CD4-positive, alpha-beta T cell treated with Interferon alpha-2 for 1 hour (primary cell): Measurements from ENCODE around the gene ITGB2.
"Not testable (repeated sequence)": the region's sequence is repeated elsewhere in the genome, so short reads cannot be mapped to it uniquely, and the experiment has no call there.

Experiments used
- DNase-seq, 2 donors: peaks; one replicate each; pipeline ENCODE4 v3.0.0-alpha.2; 2020 to 2022

ITGB2 gene

DNA sequence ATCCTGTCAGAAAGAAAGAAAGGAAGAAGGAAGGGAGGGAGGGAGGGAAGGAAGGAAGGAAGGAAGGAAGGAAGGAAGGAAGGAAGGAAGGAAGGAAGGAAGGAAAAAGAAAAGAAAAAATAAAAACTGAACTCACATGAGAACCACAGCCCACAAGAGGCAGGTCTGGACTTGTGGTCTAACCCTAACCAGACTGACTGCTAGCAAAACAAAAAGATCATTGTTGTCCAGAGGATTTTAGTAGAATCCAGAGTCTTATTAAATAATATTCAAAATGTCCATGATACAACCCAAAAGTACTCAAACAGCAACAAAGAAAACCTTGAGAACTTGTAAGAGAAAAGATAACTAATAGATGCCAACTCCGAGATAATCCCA lies 4.7 kb upstream of the ITGB2 start:
- no peak for DNase-seq

GRCh38 chr21:44924606-44925377 lies 4.1 kb upstream of the ITGB2 start:
- peak in 1 of 2 donors; percentile 55 for DNase-seq

- DNase-seq, result no peak
These were observed 2.9 kb upstream of the ITGB2 start for GRCh38 chr21:44923480-44924084.

- DNase-seq, result no peak
These were observed 1.2 kb upstream of the ITGB2 start for GRCh38 chr21:44921928-44922327.

- DNase-seq, result no peak
These were observed 596 bp downstream of the ITGB2 start for GRCh38 chr21:44919913-44920693.

- DNase-seq, result no peak
These were observed 1.4 kb downstream of the ITGB2 start for GRCh38 chr21:44919111-44919912.

- DNase-seq, result no peak
These were observed 2.1 kb downstream of the ITGB2 start for GRCh38 chr21:44918581-44919033.

DNA sequence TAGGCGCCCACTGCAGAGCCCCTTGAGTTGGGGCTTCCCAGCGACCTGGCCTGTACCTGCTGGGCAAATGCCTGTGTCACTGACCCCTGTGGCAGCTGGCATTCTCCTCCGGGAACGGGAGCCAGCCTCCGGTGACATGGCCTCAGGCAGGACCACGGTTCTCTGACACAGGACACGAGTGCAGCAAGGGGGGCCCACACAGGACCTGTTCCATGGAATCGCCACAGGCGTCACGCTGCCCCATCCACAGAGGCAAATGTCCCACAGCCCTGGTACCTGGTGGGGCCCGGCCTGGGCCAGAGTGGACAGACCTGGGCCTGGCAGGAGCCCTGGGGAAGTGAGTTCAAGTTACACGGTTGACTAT lies 2.6 kb downstream of the ITGB2 start:
- no peak for DNase-seq

- no peak for DNase-seq
These were observed 3.1 kb downstream of the ITGB2 start for GRCh38 chr21:44917446-44918106.

DNA sequence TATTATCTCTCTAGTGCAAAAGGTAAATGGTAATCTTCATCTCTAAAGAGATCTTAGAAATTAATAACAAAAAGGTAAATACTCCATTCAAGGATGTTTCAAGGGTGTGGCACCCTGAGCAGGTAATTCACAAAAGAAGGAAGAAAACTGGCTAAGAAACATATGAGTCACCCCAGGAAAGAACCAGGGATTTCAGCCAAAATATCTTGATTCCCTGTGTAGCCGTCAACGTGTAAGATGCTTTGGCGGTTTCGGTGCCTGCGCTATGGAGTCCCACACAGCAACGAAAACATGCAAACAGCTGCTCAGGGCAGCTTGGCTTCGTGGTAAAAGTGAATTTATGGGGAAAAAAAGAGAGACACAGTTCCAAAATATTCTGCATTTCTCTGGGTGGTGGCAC lies 3.7 kb downstream of the ITGB2 start:
- no peak for DNase-seq

DNA sequence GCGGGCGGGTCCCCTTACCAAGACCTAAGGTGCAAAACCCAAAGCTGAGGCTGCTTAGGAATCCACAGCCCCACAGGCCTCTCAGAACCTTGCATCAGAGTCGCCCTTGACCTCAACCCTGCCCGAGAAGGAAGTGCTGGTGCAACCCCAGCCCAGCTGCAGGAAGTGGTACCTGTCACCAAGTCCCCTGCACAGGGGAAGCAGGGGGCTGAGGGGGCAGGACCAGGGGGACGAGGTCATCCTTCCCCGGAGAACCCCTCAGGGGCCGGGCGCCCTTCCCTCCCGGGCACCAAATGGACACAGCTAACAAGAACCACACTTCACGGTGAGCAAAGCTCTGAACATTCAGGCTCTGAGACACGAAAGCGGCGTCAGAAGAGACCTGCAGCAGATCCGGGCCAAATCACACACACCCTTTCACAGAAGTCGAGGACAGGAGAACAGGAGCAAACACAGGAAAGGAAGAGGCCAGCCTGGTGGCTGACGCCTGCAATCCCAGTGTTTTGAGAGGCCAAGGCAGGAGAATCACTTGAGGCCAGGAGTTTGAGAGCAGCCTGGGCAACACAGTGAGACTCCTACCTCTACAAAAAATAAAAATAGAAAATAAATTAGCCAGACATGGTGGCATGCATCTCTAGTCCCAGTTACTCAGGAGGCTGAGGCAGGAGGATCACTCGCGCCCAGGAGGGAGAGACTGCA lies 6.4 kb downstream of the ITGB2 start:
- peak; percentile 65 to 69 for DNase-seq

- no peak for DNase-seq
These were observed 7.1 kb downstream of the ITGB2 start for GRCh38 chr21:44913425-44914175.

- DNase-seq, result not testable (repeated sequence)
These were observed 7.9 kb downstream of the ITGB2 start for GRCh38 chr21:44912506-44913412.

DNA sequence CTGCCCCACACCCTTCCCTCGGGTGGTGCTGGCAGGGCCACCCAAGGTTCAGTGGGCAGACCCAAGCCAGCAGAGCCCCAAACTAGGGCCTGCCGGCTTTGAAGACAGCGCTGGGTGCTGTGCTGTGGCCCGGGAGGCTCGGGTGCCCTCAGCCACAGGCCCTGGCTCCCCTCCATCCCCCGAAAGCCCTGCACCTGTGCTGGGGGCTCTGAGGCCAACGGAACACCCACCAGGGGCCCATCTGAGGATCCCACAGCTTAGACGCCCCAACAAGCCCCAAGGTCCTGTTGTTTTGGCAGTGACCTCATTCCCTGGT lies 8.6 kb downstream of the ITGB2 start:
- no peak for DNase-seq

- DNase-seq, result peak; percentile 49 to 69
These were observed 9.1 kb downstream of the ITGB2 start for GRCh38 chr21:44911384-44912157.

- no peak for DNase-seq
These were observed 9.7 kb downstream of the ITGB2 start for GRCh38 chr21:44911068-44911383.

- no peak for DNase-seq
These were observed 10.3 kb downstream of the ITGB2 start for GRCh38 chr21:44910229-44911067.

GRCh38 chr21:44909719-44910118 lies 11.0 kb downstream of the ITGB2 start:
- no peak for DNase-seq

GRCh38 chr21:44908908-44909307 lies 11.8 kb downstream of the ITGB2 start:
- no peak for DNase-seq
